ENCODE results near the gene MEGF6. TPM values are rescaled to one million over a fixed set of nuclear protein-coding genes. Genes with fewer than 3 reads are reported as not detected.
A peak's percentile ranks its signal among the peaks of the same experiment; 100 is the strongest.

MEGF6 gene
- total RNA-seq, 4 donors from 2014 or later: 4.1 to 27.1 (median 11.4) TPM

DNA sequence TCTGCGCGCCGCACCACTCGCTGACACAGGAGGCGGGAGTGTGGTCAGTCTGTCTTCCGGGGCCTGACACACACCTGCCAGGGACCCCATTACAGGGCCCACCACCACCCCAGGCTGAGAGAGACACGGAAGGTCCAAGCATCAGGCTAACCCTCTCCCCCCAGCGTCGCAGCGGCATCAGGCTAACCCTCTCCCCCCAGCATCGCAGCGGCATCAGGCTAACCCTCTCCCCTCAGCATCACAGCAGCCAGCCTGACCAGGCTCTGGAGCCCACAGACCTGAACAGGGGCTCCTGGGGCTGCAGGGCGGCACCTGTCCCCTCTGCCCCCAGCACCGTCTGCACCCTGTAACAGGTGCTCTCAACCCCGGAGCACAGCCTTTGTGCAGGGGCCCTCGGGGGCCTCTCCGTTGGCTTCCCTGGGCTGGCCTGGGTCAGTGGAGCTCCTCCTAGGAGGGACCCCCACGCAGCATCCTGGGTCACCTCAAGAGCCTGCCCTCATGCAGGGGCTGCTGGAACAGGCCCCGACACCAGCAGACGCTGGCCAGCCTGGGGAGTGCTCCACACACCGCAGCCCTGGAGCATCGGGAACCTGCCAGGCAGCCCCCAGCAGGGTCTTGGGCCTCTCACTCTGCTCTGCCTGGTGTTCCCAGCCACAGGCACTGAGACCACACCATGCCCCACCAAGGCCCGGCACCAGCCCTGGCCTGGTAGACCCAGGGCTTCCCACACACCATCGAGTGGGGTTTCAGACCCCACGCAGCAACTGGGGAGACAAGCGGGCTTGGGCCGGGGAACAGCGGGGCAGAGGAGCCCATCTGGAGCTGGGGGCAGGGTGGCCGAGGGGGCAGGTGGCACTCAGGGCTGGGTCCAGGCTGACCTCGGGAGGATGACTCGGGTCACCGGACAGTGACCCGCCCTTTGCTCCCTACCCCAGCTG lies 67.0 kb downstream of the MEGF6 start:
- no peak for DNase-seq
- Histone ChIP-seq H3K27me3 (no peaks in the 10 kb centered on the region), H3K27ac (no peak overlapping the region), H3K4me1 (peaks cover 0 to 17% (median 0%) of the 10 kb centered on the region in 4 donors), H3K4me3 (no peak overlapping the region), H3K9me3 (no peaks in the 10 kb centered on the region), H3K36me3 (no peaks in the 10 kb centered on the region)
- TF ChIP-seq EP300 (IDR thresholded peaks at IDR 0.05; ENCODE audit: low read depth) (no peak), POLR2AphosphoS5 (IDR thresholded peaks at IDR 0.05) (no peak), POLR2A (IDR thresholded peaks at IDR 0.05) (no peak)
- TF ChIP-seq, protein P1, sequence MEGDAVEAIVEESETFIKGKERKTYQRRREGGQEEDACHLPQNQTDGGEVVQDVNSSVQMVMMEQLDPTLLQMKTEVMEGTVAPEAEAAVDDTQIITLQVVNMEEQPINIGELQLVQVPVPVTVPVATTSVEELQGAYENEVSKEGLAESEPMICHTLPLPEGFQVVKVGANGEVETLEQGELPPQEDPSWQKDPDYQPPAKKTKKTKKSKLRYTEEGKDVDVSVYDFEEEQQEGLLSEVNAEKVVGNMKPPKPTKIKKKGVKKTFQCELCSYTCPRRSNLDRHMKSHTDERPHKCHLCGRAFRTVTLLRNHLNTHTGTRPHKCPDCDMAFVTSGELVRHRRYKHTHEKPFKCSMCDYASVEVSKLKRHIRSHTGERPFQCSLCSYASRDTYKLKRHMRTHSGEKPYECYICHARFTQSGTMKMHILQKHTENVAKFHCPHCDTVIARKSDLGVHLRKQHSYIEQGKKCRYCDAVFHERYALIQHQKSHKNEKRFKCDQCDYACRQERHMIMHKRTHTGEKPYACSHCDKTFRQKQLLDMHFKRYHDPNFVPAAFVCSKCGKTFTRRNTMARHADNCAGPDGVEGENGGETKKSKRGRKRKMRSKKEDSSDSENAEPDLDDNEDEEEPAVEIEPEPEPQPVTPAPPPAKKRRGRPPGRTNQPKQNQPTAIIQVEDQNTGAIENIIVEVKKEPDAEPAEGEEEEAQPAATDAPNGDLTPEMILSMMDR (IDR thresholded peaks at IDR 0.05): no peak
- 83% methylated on average over 25 of the region's 33 CpGs; no CpG with 5 or more reads in 1 of the 2 donors for WGBS, 2 donors (ENCODE audit: low coverage in 1 of 2)
- in situ Hi-C loops (cut with MboI; ENCODE audit: low pct_ligation_motif_present in 1 of 4, low pct_unique_long_range_greater_than_20kb in 1 of 4, low sequenced_read_pairs in 3 of 4) (no loop called here), intact Hi-C loops (cut with DNase I; ENCODE audit: low total_unique reads) (no loop called here)

DNA sequence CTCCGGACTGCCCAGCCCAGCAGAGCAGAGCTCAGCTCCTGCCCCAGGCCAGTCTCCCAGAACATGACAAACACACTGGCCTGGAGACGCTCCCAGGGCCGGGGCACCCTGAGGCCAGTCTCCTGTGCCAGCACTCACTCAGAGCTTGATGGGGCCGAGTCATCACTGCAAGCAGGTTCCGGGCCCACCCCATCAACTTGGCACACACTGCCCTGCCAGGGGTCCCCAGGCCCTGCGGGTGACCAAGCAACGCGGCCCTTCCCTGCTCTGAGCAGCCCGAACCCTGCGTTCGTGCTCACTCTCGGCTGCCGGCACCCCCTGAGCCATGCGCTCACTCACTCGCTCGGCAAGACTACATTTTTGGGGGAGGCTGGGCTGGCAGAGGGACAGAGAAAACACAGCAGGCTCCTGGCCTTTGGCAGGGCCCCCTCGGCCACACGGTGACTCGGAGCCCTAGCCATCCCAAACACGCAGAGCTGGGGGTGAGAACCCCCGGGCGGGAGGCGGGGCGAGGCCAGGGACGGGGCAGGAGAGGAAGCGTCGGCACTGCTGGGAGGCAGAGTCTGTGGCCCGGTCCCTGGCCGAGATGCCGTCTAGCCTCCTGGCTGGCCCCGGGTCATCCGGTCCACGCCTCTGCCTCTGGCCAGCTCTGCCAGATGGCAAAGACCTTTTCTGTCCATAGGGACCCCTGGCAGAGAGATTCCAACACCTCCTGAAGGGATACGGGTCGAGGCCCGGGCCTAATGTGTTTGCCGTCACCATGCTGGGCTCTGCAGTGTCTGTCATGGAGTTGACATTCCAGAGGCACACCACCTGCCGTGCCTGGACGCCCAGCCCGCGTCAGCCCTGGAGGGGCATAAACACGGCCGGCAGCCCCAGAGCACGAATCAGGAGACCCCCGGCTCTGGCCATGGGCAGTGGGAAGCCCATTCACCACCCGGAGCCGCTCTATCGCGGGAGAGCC lies 68.0 kb downstream of the MEGF6 start:
- no peak for TF ChIP-seq POLR2AphosphoS5 (IDR thresholded peaks at IDR 0.05)
- no peak for TF ChIP-seq POLR2A (IDR thresholded peaks at IDR 0.05)
- TF ChIP-seq EP300 (IDR thresholded peaks at IDR 0.05; ENCODE audit: low read depth): no peak
- TF ChIP-seq, protein P1 (IDR thresholded peaks at IDR 0.05): no peak
- Histone ChIP-seq H3K9me3 (no peaks in the 10 kb centered on the region), H3K4me3 (no peak overlapping the region), H3K27me3 (no peaks in the 10 kb centered on the region), H3K36me3 (no peaks in the 10 kb centered on the region), H3K27ac (peak overlapping the region; percentile 28 to 74 (median 42)), H3K4me1 (peaks cover 0 to 11% (median 0%) of the 10 kb centered on the region in 4 donors)
- in situ Hi-C loops (cut with MboI; ENCODE audit: low pct_ligation_motif_present in 1 of 4, low pct_unique_long_range_greater_than_20kb in 1 of 4, low sequenced_read_pairs in 3 of 4) (no loop called here), intact Hi-C loops (cut with DNase I; ENCODE audit: low total_unique reads) (no loop called here)
- DNase-seq: peak; percentile 22
- WGBS, 2 donors (ENCODE audit: low coverage in 1 of 2): 20 to 70% methylated on average over 1 to 39 of the region's 49 CpGs

DNA sequence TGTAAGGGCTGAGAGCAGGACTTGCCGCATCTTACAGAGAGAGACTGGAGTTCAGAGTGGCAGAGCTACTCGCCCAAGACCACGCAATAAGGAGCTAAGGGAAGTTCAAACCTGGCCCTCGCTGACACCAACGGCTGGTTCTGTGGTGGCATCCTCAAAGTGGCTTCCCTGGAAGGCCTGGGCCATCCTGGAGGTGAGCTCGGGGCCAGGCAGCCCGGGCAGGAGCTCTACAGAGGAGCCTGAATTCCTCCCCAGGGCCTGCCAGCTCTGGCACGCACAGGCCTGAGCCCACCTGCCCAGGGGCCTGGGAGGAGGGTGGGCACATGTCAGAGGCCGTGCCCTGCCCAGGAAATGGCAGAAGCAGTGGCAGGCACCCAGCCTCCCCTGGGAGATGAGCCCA lies 68.6 kb downstream of the MEGF6 start:
- H3K9me3 ChIP-seq: no peaks in the 10 kb centered on the region
- in situ Hi-C loops (cut with MboI; ENCODE audit: low pct_ligation_motif_present in 1 of 4, low pct_unique_long_range_greater_than_20kb in 1 of 4, low sequenced_read_pairs in 3 of 4): no loop called here
- H3K4me1 ChIP-seq: peaks cover 0 to 6% (median 0%) of the 10 kb centered on the region in 4 donors
- H3K36me3 ChIP-seq: no peaks in the 10 kb centered on the region
- no peaks in the 10 kb centered on the region for H3K27me3 ChIP-seq
- WGBS, 2 donors (ENCODE audit: low coverage in 1 of 2): 76% methylated on average over 9 of the region's 9 CpGs; no CpG with 5 or more reads in 1 of the 2 donors
- no peak overlapping the region for H3K4me3 ChIP-seq
- no peak for DNase-seq
- H3K27ac ChIP-seq: peak overlapping the region; percentile 28 to 74 (median 42)
- intact Hi-C loops (cut with DNase I; ENCODE audit: low total_unique reads): no loop called here
- TF ChIP-seq, protein P1 (IDR thresholded peaks at IDR 0.05): no peak
- no peak for TF ChIP-seq POLR2A (IDR thresholded peaks at IDR 0.05)
- no peak for TF ChIP-seq EP300 (IDR thresholded peaks at IDR 0.05; ENCODE audit: low read depth)
- no peak for TF ChIP-seq POLR2AphosphoS5 (IDR thresholded peaks at IDR 0.05)

DNA sequence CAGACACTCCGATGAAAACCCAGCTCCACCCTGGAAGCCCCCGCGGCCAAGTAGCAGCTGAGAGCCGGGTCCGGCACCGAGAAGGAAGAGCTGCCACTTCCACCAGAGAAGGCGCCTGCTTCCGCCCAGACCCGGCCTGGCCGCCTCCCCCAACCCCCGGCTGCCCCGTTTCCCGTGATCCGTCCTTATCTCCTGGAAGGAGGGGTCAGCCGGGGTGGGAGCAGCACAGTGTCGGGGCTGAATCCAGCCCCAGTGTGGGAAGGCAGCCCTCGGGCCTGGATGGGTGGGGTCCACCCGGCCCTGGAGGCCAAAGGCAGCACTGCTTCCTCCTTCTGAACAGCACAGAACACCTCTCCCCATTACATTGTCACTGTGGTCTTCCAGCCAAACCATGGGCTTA lies 69.4 kb downstream of the MEGF6 start:
- no peak for DNase-seq
- H3K27me3 ChIP-seq: no peaks in the 10 kb centered on the region
- H3K36me3 ChIP-seq: no peaks in the 10 kb centered on the region
- in situ Hi-C loops (cut with MboI; ENCODE audit: low pct_ligation_motif_present in 1 of 4, low pct_unique_long_range_greater_than_20kb in 1 of 4, low sequenced_read_pairs in 3 of 4): no loop called here
- peaks cover 0 to 6% (median 0%) of the 10 kb centered on the region in 4 donors for H3K4me1 ChIP-seq
- TF ChIP-seq, protein P1 (IDR thresholded peaks at IDR 0.05): no peak
- no peak for TF ChIP-seq POLR2AphosphoS5 (IDR thresholded peaks at IDR 0.05)
- no peaks in the 10 kb centered on the region for H3K9me3 ChIP-seq
- 72% methylated on average over 9 of the region's 18 CpGs; no CpG with 5 or more reads in 1 of the 2 donors for WGBS, 2 donors (ENCODE audit: low coverage in 1 of 2)
- no peak overlapping the region for H3K27ac ChIP-seq
- intact Hi-C loops (cut with DNase I; ENCODE audit: low total_unique reads): no loop called here
- H3K4me3 ChIP-seq: no peak overlapping the region
